Mammary epithelial cell (primary cell): ENCODE measurements around the gene PPP2R5A.

Experiments
- CTCF ChIP-seq, 2 donors: IDR thresholded peaks in 1 of 2; conservative IDR thresholded peaks in 1 of 2; 2 replicates each; pipeline ENCODE4 v1.5.1; 2011 to 2012; ENCODE audit warnings: inconsistent platforms in 2 of 2, low read length in 2 of 2, mild to moderate bottlenecking in 2 of 2, control low read depth in 1 of 2, low read depth in 1 of 2; ENCODE audit not compliant: insufficient read depth in 1 of 2; ENCODE audit errors: extremely low read depth in 1 of 2
- EZH2 ChIP-seq: IDR thresholded peaks from 2 replicates; pipeline ENCODE4 v1.6.1; 2012; ENCODE audit warnings: low read length, inconsistent platforms, borderline replicate concordance

DNA sequence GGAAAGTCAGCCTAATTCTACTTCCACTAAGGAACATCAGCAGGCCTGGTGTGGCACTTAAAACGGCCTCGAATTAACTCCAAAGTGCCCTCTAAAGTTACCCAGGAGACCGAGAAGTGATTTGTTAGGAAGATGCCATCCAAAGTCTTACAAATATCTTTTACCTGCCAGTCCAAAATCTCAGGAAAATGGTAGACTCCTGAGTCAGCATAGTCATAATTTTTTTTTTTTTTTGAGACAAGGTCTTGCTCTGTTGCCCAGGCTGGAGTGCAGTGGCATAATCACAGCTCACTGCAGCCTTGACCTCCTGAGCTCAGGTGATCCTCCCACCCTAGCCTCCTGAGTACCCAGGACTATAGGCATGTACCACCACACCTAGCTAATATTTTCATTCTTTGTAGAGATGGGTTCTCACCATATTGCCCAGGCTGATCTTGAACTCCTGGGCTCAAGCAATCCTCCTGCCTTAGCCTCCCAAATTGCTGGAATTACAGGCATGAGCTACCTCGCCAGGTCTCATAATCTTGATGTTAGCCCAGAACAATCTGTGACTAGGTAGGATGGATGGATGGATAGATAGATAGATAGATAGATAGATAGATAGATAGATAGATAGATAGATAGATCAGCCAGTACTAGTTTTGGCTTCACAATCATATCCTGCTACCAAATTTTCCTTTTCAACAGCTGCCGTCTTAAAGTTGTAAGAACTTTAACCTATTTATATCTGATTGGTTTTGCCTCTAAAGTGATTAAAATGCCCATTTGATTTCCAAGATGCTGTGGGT, 25.3 kb upstream of the PPP2R5A start:
- TF ChIP-seq CTCF (conservative IDR thresholded peaks at IDR 0.05 in 1 of 2, IDR thresholded peaks at IDR 0.05 in 1 of 2; ENCODE audit: extremely low read depth in 1 of 2, insufficient read depth in 1 of 2, low read depth in 1 of 2, low read length in 2 of 2): no peak
- TF ChIP-seq EZH2: no peak
